K562 (cell line): ENCODE results near the gene PTBP3. TPM values are rescaled to one million over a fixed set of nuclear protein-coding genes. Genes with fewer than 3 reads are reported as not detected.

ENCODE experiments used
- ATAC-seq: fragments of 200-7000 bp; cut with Tn5 transposase; 3 replicates; pipeline ENCODE4 v1.9.1; 2020; ENCODE audit warnings: moderate library complexity
- BruUV-seq: library from RNA; stranded (reverse); fragments of 400-500 nt; replicated peaks from 2 replicates; lab custom pipeline; 2021; lab: Mats Ljungman, UMichigan
- CTCF ChIA-PET: fragments of 300-600 bp; formaldehyde crosslinking; extraction: SDS; loops from one replicate; lab custom pipeline; 2021; ENCODE audit warnings: low intra/inter-chr PET ratio; lab: Yijun Ruan, JAX
- POLR2A ChIA-PET: fragments of 300-600, 350-650 bp; sonication (Branson Sonifier 250); formaldehyde crosslinking; extraction: SDS; loops from one replicate; lab custom pipeline; 2021; ENCODE audit warnings: antibody characterized with exemption, inconsistent platforms; lab: Yijun Ruan, JAX
- DNase-seq, 4 experiments: peaks; one replicate each; pipeline versions ENCODE4 v3.0.0 to v3.0.0-alpha.2; 2011 to 2018; ENCODE audit warnings: low spot score in 3 of 4, mixed read lengths in 3 of 4; ENCODE audit errors: extremely low read depth in 1 of 4
- FAIRE-seq: peaks from 2 replicates; lab custom pipeline; 2011; peaks lifted over from hg19 to GRCh38; lab: Jason Lieb, UNC
- H2AFZ ChIP-seq: 2 replicates; pipeline ENCODE4 v1.6.0; 2011; ENCODE audit warnings: low read depth, low read length, control low read depth, inconsistent platforms
- H3K27ac ChIP-seq: fragments of 200-600 bp; 3 replicates; pipeline ENCODE4 v1.8.0; 2011; ENCODE audit warnings: low read depth, mild to moderate bottlenecking, control low read depth, inconsistent platforms, low read length, moderate library complexity, mixed read lengths; ENCODE audit errors: extremely low read depth
- H3K27me3 ChIP-seq, 2 experiments: fragments of 300-600 bp in 1 of 2; 2 replicates in 1 of 2; 3 replicates in 1 of 2; pipeline versions ENCODE4 v1.6.0 to v1.8.0; 2011; ENCODE audit warnings: inconsistent platforms in 2 of 2, low read length in 2 of 2, mild to moderate bottlenecking in 1 of 2, mixed read lengths in 1 of 2, moderate library complexity in 1 of 2; ENCODE audit not compliant: control insufficient read depth in 2 of 2, insufficient read depth in 2 of 2
- H3K36me3 ChIP-seq: fragments of 300-600 bp; 3 replicates; pipeline ENCODE4 v1.8.0; 2011; ENCODE audit warnings: mild to moderate bottlenecking, low read length, inconsistent platforms; ENCODE audit not compliant: control insufficient read depth, insufficient read depth
- H3K4me1 ChIP-seq, 2 experiments: fragments of 200-600 bp in 1 of 2; replicated peaks in 1 of 2; 2 replicates in 1 of 2; 3 replicates in 1 of 2; pipeline versions ENCODE4 v1.5.1 to v1.8.0; 2011; ENCODE audit warnings: inconsistent platforms in 2 of 2, low read length in 2 of 2, mild to moderate bottlenecking in 1 of 2, mixed read lengths in 1 of 2, moderate library complexity in 1 of 2; ENCODE audit not compliant: control insufficient read depth in 2 of 2, insufficient read depth in 2 of 2
- H3K4me2 ChIP-seq: 2 replicates; pipeline ENCODE4 v1.6.1; 2011; ENCODE audit warnings: low read length, control low read depth, inconsistent platforms, mixed read lengths; ENCODE audit not compliant: insufficient read depth
- H3K4me3 ChIP-seq: fragments of 200-600 bp; sonication (generic), shearing (Covaris generic); 2 replicates; pipeline ENCODE4 v1.5.1; 2016; ENCODE audit warnings: control low read depth, inconsistent platforms
- H3K79me2 ChIP-seq: fragments of 200-600 bp; 3 replicates; pipeline ENCODE4 v1.8.0; 2011; ENCODE audit warnings: low read length, inconsistent platforms; ENCODE audit not compliant: control insufficient read depth, insufficient read depth
- H3K9ac ChIP-seq, 2 experiments: 2 replicates each; pipeline versions ENCODE4 v1.6.0 to v1.6.1; 2011; ENCODE audit warnings: low read depth in 2 of 2, low read length in 2 of 2, control low read depth in 1 of 2, inconsistent platforms in 1 of 2, mild to moderate bottlenecking in 1 of 2, mixed read lengths in 1 of 2; ENCODE audit not compliant: insufficient read depth in 1 of 2
- H3K9me1 ChIP-seq: one replicate; pipeline ENCODE4 v1.6.0; 2011; ENCODE audit warnings: inconsistent platforms, mild to moderate bottlenecking, low read length, moderate library complexity; ENCODE audit not compliant: control insufficient read depth, insufficient read depth
- H3K9me3 ChIP-seq: replicated peaks from 2 replicates; pipeline ENCODE4 v1.5.1; 2011; ENCODE audit warnings: low read depth, low read length, inconsistent platforms; ENCODE audit not compliant: control insufficient read depth, insufficient read depth
- H4K20me1 ChIP-seq: replicated peaks from 2 replicates; pipeline ENCODE4 v1.6.1; 2011; ENCODE audit warnings: low read length, inconsistent platforms, mixed read lengths; ENCODE audit not compliant: control insufficient read depth, insufficient read depth
- CEBPB ChIP-seq: fragments of 450-650 bp; IDR thresholded peaks from 2 replicates; pipeline ENCODE4 v1.6.1; 2016; ENCODE audit warnings: missing genetic modification characterization, missing compliant biosample characterization
- CEBPG ChIP-seq, 3 experiments: fragments of 200-800 bp in 1 of 3; sonication (Bioruptor generic) in 1 of 3; sonication (generic) in 1 of 3; formaldehyde crosslinking in 1 of 3; IDR thresholded peaks in 2 of 3; conservative IDR thresholded peaks in 1 of 3; 2 replicates each; pipeline versions ENCODE4 v1.6.1 to v1.8.0; 2016 to 2022; ENCODE audit warnings: missing compliant biosample characterization in 2 of 3, missing genetic modification characterization in 2 of 3, mild to moderate bottlenecking in 1 of 3, missing genetic modification reagents in 1 of 3
- GABPA ChIP-seq: fragments of 200-800 bp; sonication (Bioruptor generic); conservative IDR thresholded peaks from 2 replicates; pipeline ENCODE4 v1.6.1; 2016; ENCODE audit warnings: low read depth, missing genetic modification characterization, missing compliant biosample characterization
- ZNF696 ChIP-seq: fragments of 250-450 bp; sonication (Bioruptor Pico); conservative IDR thresholded peaks from 2 replicates; pipeline ENCODE4 v1.4.0; 2020; ENCODE audit warnings: mild to moderate bottlenecking, moderate library complexity
- WGBS: fragments of 100-300 bp; shearing (Covaris generic); methylation state at CpG from one replicate; pipeline ENCODE4 v1.1.6; 2016; ENCODE audit warnings: low coverage, mixed read lengths; ENCODE audit not compliant: insufficient coverage; ENCODE audit errors: missing lambda C conversion rate; 5-methylcytosine and 5-hydroxymethylcytosine counted together
- in situ Hi-C: fragments of 300-500 bp; cut with MboI; formaldehyde crosslinking; loops from 4 replicates; pipeline ENCODE4 v1.15.0; 2018; ENCODE audit warnings: inconsistent platforms, mixed read lengths
- intact Hi-C: fragments of 100-400 bp; cut with micrococcal nuclease; formaldehyde crosslinking; loops from 2 replicates; pipeline ENCODE4 v1.14.2; 2022
- polyA plus RNA-seq, 8 experiments: library from polyadenylated mRNA; depleted of rRNA in 4 of 8; stranded (reverse) in 5 of 8; unstranded in 3 of 8; fragments of >200 nt; fragmentation: Nextera tagmentation in 2 of 8; fragmentation: Illumina TruSeq in 1 of 8; extraction: Ambion mirVana in 2 of 8; extraction: Trizol in 1 of 8; gene quantifications; 2 replicates each; pipeline versions ENCODE4 v1.2.1 to v1.2.3, GENCODE V29; 2011 to 2014; ENCODE audit warnings: inconsistent platforms in 1 of 8, missing spikeins in 1 of 8
- total RNA-seq, 7 experiments: library from RNA; depleted of rRNA in 6 of 7; stranded (reverse); fragments of >200 nt in 6 of 7; fragmentation: Illumina TruSeq in 2 of 7; extraction: Trizol in 2 of 7; gene quantifications; 2 replicates each; pipeline versions ENCODE4 v1.2.1 to v1.2.3, GENCODE V29; 2011 to 2021; ENCODE audit warnings: low replicate concordance in 1 of 7
- TF ChIP-seq, protein P1 (sequence below): fragments of 450-650 bp; IDR thresholded peaks from 2 replicates; pipeline ENCODE4 v1.6.1; 2016; ENCODE audit warnings: missing biosample characterization, missing genetic modification characterization
- TF ChIP-seq, protein P2 (sequence below): fragments of 250-450 bp; sonication (Bioruptor Pico); IDR thresholded peaks from 2 replicates; pipeline ENCODE4 v1.5.1; 2021; ENCODE audit warnings: mild to moderate bottlenecking

Gene PTBP3
- total and polyA plus RNA-seq, 9 of the 15 experiments (the other 6 are each of a cell fraction or from before 2014, with no cell fraction given), result 22.4 to 132 (median 68.0) TPM

DNA sequence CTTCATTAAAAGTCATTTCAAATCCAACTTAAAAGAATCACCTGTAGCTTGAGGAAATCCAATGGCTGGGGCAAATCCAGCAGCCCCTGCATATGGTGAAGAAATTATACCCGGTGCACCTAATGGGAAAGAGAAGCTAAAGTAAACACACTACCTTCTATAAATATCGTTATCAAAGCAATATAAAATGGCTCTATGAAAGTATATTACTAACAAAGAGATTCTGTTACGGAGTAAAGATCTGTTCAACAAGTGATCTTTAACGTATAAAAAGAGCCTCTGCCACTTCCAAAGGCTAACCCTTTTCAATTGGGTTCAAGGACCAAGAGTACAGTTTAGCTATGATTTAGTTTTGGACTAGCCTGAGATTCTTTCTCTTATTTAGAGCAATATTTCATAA, 98.6 kb downstream of the PTBP3 start:
- no peak for FAIRE-seq
- Histone ChIP-seq H3K4me2 (no peak overlapping the region), H3K36me3 (peaks cover 41% of the 10 kb centered on the region), H3K9ac (no peak overlapping the region), H3K27me3 (no peaks in the 10 kb centered on the region), H3K27ac (no peak overlapping the region), H4K20me1 (no peaks in the 10 kb centered on the region), H3K9me1 (no peaks in the 10 kb centered on the region), H3K79me2 (0 out of 3 replicates have a peak, but pooled peaks cover 12% of the 10 kb centered on the region), H3K9me3 (no peaks in the 10 kb centered on the region), H3K4me3 (no peak overlapping the region), H3K4me1 (peaks cover 0 to 2% of the 10 kb centered on the region in 2 experiments; a peak in 4 of 5 replicates), H2AFZ (no peak overlapping the region)
- intact Hi-C loops, result loop anchor here (5.0 kb wide), 1 partner anchor 83 kb away; no protein-coding TSS in a partner anchor
- TF ChIP-seq ZNF696 (CRISPR knock-in tag), result no peak
- TF ChIP-seq, protein P1, sequence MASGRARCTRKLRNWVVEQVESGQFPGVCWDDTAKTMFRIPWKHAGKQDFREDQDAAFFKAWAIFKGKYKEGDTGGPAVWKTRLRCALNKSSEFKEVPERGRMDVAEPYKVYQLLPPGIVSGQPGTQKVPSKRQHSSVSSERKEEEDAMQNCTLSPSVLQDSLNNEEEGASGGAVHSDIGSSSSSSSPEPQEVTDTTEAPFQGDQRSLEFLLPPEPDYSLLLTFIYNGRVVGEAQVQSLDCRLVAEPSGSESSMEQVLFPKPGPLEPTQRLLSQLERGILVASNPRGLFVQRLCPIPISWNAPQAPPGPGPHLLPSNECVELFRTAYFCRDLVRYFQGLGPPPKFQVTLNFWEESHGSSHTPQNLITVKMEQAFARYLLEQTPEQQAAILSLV (tag), result no peak
- ChIA-PET POLR2A (interaction anchor here (0.6 to 2.7 kb wide), 2 partner anchors 10 to 529 kb away, joined by 3 to 11 read pairs; no protein-coding TSS in a partner anchor), CTCF (no interaction called here)
- in situ Hi-C loops, result no loop called here
- no peak for ATAC-seq
- no peak for DNase-seq
- BruUV-seq, result no TSS peak
- WGBS, result 72% methylated on average over 4 of the region's 4 CpGs

DNA sequence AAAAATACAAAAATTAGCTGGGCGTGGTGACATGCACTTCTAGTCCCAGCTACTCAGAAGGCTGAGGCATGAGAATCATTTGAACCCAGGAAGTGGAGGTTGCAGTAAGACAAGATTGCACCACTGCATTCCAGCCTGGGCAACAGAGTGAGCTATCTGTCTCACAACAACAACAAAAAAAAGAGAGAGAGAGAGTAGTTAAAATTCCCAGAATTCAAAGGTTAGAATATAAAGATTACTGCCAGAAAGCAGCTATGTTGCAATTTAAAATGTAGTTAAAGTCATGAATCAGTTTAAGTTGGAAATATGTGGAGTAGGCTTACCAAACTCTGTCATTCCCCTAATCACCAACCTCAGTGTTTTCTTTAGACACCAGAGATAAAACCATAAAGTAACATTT, 99.7 kb downstream of the PTBP3 start:
- FAIRE-seq (no peak), ATAC-seq (no peak), DNase-seq (no peak)
- TF ChIP-seq, protein P2, sequence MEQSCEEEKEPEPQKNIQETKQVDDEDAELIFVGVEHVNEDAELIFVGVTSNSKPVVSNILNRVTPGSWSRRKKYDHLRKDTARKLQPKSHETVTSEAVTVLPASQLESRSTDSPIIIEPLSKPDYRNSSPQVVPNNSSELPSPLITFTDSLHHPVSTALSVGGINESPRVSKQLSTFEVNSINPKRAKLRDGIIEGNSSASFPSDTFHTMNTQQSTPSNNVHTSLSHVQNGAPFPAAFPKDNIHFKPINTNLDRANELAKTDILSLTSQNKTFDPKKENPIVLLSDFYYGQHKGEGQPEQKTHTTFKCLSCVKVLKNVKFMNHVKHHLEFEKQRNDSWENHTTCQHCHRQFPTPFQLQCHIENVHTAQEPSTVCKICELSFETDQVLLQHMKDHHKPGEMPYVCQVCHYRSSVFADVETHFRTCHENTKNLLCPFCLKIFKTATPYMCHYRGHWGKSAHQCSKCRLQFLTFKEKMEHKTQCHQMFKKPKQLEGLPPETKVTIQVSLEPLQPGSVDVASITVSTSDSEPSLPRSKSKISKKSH (CRISPR knock-in tag), result no peak
- TF ChIP-seq CEBPB (tag) (peak; percentile 65), CEBPG (CRISPR knock-in tag; IDR thresholded peaks at IDR 0.05) (no peak), CEBPG (tag; conservative IDR thresholded peaks at IDR 0.05 in 1 of 2, IDR thresholded peaks at IDR 0.05 in 1 of 2) (peak; percentile 60 to 66; a peak in 3 of 4 replicates), GABPA (tag) (no peak)
- Histone ChIP-seq H3K79me2 (0 out of 3 replicates have a peak, but pooled peaks cover 8% of the 10 kb centered on the region), H4K20me1 (no peaks in the 10 kb centered on the region), H3K9ac (no peak overlapping the region), H3K27me3 (no peaks in the 10 kb centered on the region), H3K9me1 (no peaks in the 10 kb centered on the region), H3K9me3 (no peaks in the 10 kb centered on the region), H2AFZ (no peak overlapping the region), H3K4me2 (no peak overlapping the region), H3K27ac (no peak overlapping the region), H3K4me3 (no peak overlapping the region), H3K4me1 (no peaks in the 10 kb centered on the region; a peak in 3 of 5 replicates), H3K36me3 (peaks cover 44% of the 10 kb centered on the region)
- in situ Hi-C loops, result no loop called here
- WGBS, result 55% methylated on average over 1 of the region's 1 CpG
- BruUV-seq, result no TSS peak
- intact Hi-C loops, result no loop called here
- POLR2A ChIA-PET, result interaction anchor here (0.6 to 2.7 kb wide), 2 partner anchors 9 to 186 kb away, joined by 3 to 11 read pairs; no protein-coding TSS in a partner anchor
- CTCF ChIA-PET, result no interaction called here
